Measurements from ENCODE around the gene HIPK4.
"Not testable (repeated sequence)": the region's sequence is repeated elsewhere in the genome, so short reads cannot be mapped to it uniquely, and the experiment has no call there.

Gene HIPK4

GRCh38 chr19:40390084-40390742 is at the start of gene HIPK4:
HIPK4 (minus strand) TSS chr19:40390181; CDS start chr19:40389902, 279 bp downstream.
- no peak for DNase-seq

DNA sequence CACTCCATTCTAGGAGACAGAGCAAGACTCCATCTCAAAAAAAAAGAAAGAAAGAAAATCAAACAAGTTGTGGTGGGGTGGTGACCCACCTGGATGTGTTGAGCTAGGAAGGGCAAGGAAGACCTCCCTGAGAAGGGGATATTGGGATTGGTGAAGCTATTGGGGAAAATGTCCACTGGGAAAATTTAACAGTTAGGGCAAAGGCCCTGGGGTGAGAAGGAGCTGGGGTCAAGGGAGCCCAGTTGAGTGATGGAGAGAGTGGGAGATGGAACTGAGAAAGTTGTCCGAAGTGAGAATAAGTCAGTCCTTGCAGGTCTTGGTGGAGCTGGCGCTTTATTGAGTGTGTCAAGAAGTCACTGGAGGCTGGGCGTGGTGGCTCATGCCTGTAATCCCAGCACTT is 48.3 kb upstream of the HIPK4 start:
- DNase-seq: no peak

DNA sequence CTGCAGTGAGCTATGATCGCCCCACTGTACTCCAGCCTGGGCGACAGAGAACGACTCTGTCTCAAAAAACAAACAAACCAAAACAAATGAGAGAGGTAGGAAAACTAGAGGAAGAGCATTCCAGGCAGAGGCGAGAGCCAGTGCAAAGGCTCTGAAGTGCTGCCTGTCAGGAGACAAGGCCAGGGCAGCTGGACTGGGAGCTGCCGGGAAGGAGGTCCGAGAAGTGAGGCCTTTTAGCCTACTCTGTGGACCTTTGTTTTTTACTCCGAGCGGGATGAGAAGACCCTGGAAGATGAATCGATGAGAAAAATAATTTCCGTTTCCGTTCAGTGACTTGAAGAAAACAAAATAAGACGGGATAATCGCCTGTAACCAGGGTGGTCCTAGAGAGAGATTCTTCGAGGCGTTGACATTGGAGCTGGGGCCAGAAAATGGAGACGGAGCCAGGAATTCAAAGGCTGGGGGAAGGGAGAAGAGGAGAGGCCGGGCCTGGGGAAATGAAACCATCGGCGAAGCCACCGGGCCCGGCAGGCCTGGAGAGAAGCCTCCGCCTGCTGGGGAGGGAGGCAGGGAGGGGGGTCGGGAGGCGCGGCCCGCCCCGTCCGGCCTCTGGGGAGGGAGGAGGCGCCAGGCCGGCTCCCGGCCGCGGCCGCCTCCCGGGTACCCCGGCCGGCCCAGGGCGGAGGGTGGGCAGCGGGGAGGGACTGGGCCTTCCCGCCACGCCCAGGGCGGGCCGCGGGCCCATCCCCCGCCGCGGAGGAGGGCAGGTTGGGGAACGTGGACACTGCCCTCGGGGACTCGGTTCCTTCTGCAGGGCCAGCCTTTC is 43.6 kb upstream of the HIPK4 start:
- peak; percentile 82 for DNase-seq

GRCh38 chr19:40432760-40433159 is 42.8 kb upstream of the HIPK4 start:
- DNase-seq: not testable (repeated sequence)

- no peak for DNase-seq
Measured at GRCh38 chr19:40431698-40432097, 41.7 kb upstream of the HIPK4 start.

DNA sequence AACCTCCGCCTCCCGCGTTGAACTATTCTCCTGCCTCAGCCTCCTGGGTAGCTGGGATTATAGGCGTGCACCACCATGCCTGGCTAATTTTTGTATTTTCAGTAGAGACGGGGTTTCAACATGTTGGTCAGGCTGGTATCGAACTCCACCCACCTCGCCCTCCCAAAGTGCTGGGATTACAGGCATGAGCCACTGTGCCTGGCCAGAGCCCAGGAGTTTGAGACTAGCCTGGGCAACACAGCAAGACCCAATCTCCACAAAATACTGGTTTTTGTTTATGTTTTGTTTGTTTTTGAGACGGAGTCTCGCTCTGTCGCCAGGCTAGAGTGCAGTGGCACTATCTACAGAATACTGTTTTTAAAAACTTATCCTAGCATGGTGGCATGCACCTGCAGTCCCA is 40.3 kb upstream of the HIPK4 start:
- not testable (repeated sequence) for DNase-seq

GRCh38 chr19:40428197-40428596 is 38.2 kb upstream of the HIPK4 start:
- DNase-seq: not testable (repeated sequence)

GRCh38 chr19:40425450-40426287 is 35.7 kb upstream of the HIPK4 start, which contains the start of gene SERTAD1:
SERTAD1 (minus strand) TSS chr19:40425992; CDS start chr19:40423546, 2,446 bp downstream.
- peak; percentile 99 for DNase-seq

DNA sequence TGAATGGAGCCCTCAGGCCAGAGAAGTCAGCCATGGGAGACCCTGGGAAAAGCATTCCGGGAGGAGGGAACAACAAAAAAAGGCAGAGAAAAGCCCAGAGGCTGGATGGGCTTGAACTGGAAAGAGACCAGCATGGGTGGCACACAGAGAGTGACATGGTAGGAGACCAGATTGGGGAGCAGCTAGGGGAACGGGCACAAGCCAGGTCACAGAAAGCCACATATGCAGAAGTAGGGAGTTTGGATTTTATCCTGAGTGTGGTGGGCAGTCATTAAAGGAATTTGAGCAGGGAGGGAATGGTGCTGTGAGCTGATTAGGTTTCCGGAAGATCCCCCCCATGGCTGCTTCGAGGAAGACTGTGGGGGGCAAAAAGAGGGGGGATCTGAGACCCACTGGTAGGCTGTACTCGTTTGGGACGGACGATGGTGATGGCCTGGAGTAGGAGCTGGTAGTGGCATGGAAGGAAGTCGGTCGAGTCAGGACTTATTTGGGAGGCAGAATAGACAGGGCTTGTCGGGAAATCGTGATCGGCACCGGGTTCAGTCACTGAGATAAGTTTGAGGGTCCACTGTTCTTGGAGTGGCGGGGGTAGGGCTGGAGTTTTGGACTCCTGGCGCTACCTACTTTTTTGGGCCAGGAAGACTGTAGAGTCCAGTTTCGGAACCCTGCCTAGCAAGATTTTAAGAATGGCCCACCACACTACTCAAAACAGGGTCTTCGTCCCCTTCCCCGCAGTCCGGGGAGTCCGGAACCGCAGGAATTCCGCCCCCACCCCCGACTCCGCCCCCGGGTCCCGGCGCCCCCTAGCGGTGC is 34.9 kb upstream of the HIPK4 start:
- DNase-seq: no peak

- no peak for DNase-seq
Measured at GRCh38 chr19:40423938-40424337, 34.0 kb upstream of the HIPK4 start.

- no peak for DNase-seq
Measured at GRCh38 chr19:40422748-40423566, 33.0 kb upstream of the HIPK4 start.

DNA sequence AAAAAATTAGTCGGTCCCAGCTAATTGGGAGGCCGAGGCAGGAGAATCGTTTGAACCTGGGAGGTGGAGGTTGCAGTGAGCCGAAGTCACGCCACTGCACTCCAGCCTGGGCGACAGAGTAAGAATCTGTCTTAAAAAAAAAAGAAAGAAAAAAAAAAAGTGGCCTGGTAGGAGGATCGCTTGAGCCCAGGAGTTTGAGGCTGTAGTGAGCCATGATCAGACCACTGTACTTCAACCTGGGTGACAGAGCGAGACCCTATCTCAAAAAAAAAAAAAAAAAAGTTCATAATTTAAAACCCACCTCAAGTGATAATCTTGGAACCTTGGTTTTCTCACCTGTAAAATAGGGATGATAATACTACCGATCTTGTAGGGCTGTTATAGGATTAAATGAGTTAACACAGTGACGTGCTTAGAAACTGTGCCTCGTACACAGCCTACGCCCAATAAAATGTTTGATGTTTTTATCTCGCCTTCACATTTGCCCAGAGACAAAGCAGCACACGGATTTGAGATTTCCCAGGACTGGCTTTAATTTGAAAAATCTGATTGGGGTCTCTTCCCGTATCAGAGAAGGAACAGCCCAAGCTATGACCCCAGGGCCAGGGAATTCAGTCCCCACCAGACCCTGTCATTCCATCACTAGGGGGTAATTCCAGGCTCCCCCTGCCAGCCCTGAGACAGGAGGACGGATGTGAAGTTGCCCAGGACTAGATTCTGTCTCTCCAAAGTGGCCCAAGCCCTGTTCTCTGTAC is 32.2 kb upstream of the HIPK4 start:
- no peak for DNase-seq

- peak; percentile 72 for DNase-seq
Measured at GRCh38 chr19:40420766-40421765, 31.1 kb upstream of the HIPK4 start.

DNA sequence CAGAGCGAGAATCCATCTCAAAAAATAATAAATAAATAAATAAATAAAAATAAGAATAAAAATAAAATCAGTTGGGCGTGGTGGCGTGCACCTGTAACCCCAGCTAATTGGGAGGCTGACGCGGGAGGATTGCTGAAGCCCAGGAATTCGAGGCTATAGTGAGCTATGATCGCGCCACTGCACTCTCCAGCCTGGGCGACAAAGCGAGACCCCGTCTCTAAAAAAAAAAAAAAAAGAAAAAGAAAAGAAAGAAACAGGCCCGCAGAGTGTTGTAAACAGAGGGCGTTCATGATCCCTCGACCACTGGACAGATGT is 30.4 kb upstream of the HIPK4 start:
- DNase-seq: no peak

DNA sequence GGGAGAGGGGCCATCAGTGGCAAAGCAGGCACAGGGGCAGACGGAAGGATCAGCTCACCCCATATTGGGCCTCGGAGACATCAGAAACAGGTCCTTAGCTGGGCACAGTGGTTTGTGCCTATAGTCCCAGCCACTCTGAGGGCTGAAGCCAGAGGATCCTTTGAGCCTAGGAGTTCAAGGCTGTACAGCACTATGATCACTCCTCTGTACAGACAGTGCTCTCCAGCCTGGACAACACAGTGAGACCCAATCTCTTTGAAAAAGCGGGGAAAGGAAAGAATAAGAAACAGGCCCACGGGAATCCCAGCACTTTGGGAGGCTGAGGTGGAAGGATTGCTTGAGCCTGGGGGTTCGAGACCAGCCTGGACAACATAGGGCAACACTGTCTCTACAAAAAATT is 29.8 kb upstream of the HIPK4 start:
- no peak for DNase-seq

DNA sequence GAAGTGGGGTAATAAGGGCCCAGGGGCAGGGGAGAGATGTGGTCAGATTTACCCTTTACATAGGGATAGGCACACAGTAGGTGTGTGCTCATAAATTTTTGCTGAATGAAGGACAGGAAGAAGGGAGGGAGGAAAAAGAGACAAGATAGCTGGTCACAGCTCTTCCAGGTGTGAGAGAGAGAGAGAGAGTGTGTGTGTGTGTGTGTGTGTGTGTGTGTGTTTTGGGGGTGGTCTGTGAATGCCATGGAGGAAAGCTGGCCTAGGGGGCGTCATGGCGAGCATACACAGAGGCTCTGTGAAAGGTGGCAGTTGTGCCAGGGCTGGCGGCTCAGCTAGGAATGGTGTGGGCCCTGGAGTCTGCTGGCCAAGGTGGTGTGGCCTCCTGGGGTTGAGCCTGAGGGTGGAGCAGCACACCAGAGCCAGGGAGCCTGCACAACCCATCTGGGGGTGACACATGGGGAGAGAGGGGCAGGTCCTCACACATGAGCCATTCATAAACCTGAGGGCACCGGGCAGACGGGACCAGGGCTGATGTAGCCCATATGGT is 29.2 kb upstream of the HIPK4 start:
- DNase-seq: no peak

DNA sequence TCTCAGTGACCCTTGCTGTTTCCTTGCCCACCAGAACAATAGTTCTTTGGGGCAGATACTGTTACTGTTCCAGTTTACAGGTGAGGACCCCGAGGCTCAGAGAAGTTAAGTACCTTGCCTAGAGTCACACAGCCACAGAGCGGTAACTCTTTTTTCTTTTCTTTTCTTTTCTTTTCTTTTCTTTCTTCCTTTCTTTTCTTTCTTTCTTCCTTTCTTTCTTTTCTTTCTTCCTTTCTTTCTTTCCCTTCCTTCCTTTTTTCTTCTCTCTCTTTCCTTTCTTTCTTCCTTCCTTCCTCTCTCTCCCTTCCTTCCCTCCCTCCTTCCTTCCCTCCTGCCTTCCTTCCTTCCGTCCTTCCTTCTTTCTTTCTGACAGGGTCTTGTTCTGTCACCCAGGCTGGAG is 28.1 kb upstream of the HIPK4 start:
- DNase-seq: no peak

- DNase-seq: no peak
Measured at GRCh38 chr19:40417643-40417981, 27.6 kb upstream of the HIPK4 start.

GRCh38 chr19:40416918-40417642 is 27.1 kb upstream of the HIPK4 start:
- no peak for DNase-seq
